Vagina (tissue), 2 donors: ENCODE data around the gene TMEM190. TPM values are rescaled to one million over a fixed set of nuclear protein-coding genes. Genes with fewer than 3 reads are reported as not detected.

ENCODE experiments used
- DNase-seq, 2 donors: peaks; one replicate each; pipeline ENCODE4 v3.0.0-alpha.2; 2017; ENCODE audit errors: extremely low spot score in 2 of 2
- H3K27ac ChIP-seq: fragments of 200-600 bp; sonication (generic); one replicate; pipeline ENCODE4 v1.5.1; 2019
- H3K27me3 ChIP-seq: fragments of 200-600 bp; sonication (generic); one replicate; pipeline ENCODE4 v1.5.1; 2019
- H3K36me3 ChIP-seq, 2 donors: fragments of 200-600 bp; sonication (generic); one replicate each; pipeline ENCODE4 v1.5.1; 2017 to 2019
- H3K4me1 ChIP-seq: fragments of 200-600 bp; sonication (generic); one replicate; pipeline ENCODE4 v1.5.1; 2019
- H3K4me3 ChIP-seq, 2 donors: fragments of 200-600 bp; sonication (generic); 1 replicate in 1 of 2; 2 replicates in 1 of 2; pipeline ENCODE4 v1.5.1; 2016 to 2019
- H3K9me3 ChIP-seq: fragments of 200-600 bp; sonication (generic); one replicate; pipeline ENCODE4 v1.5.1; 2019
- CTCF ChIP-seq, 3 experiments: fragments of 450-650 bp in 2 of 3; fragments of 200-600 bp in 1 of 3; sonication (generic) in 1 of 3; IDR thresholded peaks; one replicate each; pipeline ENCODE4 v1.5.1; 2017 to 2019; ENCODE audit warnings: antibody characterized with exemption in 3 of 3, mild to moderate bottlenecking in 2 of 3, moderate library complexity in 2 of 3
- POLR2A ChIP-seq, 2 donors: fragments of 450-650 bp; IDR thresholded peaks; one replicate each; pipeline ENCODE4 v1.6.1; 2017; ENCODE audit warnings: antibody characterized with exemption in 2 of 2, mild to moderate bottlenecking in 2 of 2, moderate library complexity in 2 of 2
- POLR2AphosphoS5 ChIP-seq, 2 donors: sonication (generic); formaldehyde crosslinking; IDR thresholded peaks; one replicate each; pipeline ENCODE4 v1.9.0; 2017; ENCODE audit warnings: antibody characterized with exemption in 2 of 2, mild to moderate bottlenecking in 2 of 2, low read depth in 1 of 2; ENCODE audit not compliant: insufficient read depth in 1 of 2
- intact Hi-C: fragments of 100-400 bp; cut with DNase I; formaldehyde crosslinking; loops from one replicate; pipeline ENCODE4 v1.15.1; 2023
- total RNA-seq: library from RNA; depleted of rRNA; stranded (reverse); fragments of >200 nt; gene quantifications from one replicate; pipeline ENCODE4 v1.2.3, GENCODE V29; 2016

TMEM190 gene
- total RNA-seq, 1 donor from 2014 or later = not detected

- TF ChIP-seq POLR2AphosphoS5 (IDR thresholded peaks at IDR 0.05; ENCODE audit: insufficient read depth in 1 of 2, low read depth in 1 of 2) (no peak), POLR2A (IDR thresholded peaks at IDR 0.05) (peak in 1 of 2 donors; percentile 5), CTCF (IDR thresholded peaks at IDR 0.05) (no peak)
- peaks cover 0 to 30% of the 10 kb centered on the region in 2 donors for H3K36me3 ChIP-seq
- H3K27me3 ChIP-seq = no peaks in the 10 kb centered on the region
- no peaks in the 10 kb centered on the region for H3K9me3 ChIP-seq
- peak overlapping the region; percentile 96 for H3K27ac ChIP-seq
- peaks cover 58% of the 10 kb centered on the region for H3K4me1 ChIP-seq
- intact Hi-C loops = loop anchor here (2.0 kb wide), 1 partner anchor 44 kb away; no protein-coding TSS in a partner anchor
- peak in 1 of 2 donors; percentile 98 for DNase-seq
- peak overlapping the region; percentile 70 to 76 for H3K4me3 ChIP-seq
Measured at GRCh38 chr19:55384920-55385723, 8.5 kb downstream of the TMEM190 start.

GRCh38 chr19:55385724-55386492 is 9.3 kb downstream of the TMEM190 start, which contains the start of gene RPL28:
Gene RPL28 (plus strand): TSS chr19:55385932. CDS start chr19:55386358, 426 bp downstream.
- Histone ChIP-seq H3K27me3 (no peaks in the 10 kb centered on the region), H3K27ac (peak within 1 kb of the TSS; percentile 96), H3K4me1 (peaks cover 63% of the 10 kb centered on the region), H3K9me3 (no peaks in the 10 kb centered on the region), H3K4me3 (peak within 1 kb of the TSS; percentile 70 to 76), H3K36me3 (peaks cover 0 to 31% of the 10 kb centered on the region in 2 donors)
- intact Hi-C loops = loop anchor here (2.0 kb wide), 1 partner anchor 45 kb away; no protein-coding TSS in a partner anchor
- peak; percentile 92 to 99 for TF ChIP-seq POLR2AphosphoS5 (IDR thresholded peaks at IDR 0.05; ENCODE audit: insufficient read depth in 1 of 2, low read depth in 1 of 2)
- TF ChIP-seq CTCF (IDR thresholded peaks at IDR 0.05) = no peak
- TF ChIP-seq POLR2A (IDR thresholded peaks at IDR 0.05) = peak; percentile 12 to 96
- DNase-seq = peak in 1 of 2 donors; percentile 99

- Histone ChIP-seq H3K4me3 (peak overlapping the region; percentile 70 to 76), H3K27me3 (no peaks in the 10 kb centered on the region), H3K27ac (peak overlapping the region; percentile 96), H3K36me3 (peaks cover 0 to 31% of the 10 kb centered on the region in 2 donors), H3K9me3 (no peaks in the 10 kb centered on the region), H3K4me1 (peaks cover 63% of the 10 kb centered on the region)
- no peak for DNase-seq
- TF ChIP-seq POLR2A (IDR thresholded peaks at IDR 0.05) (no peak), POLR2AphosphoS5 (IDR thresholded peaks at IDR 0.05; ENCODE audit: insufficient read depth in 1 of 2, low read depth in 1 of 2) (no peak), CTCF (IDR thresholded peaks at IDR 0.05) (no peak)
- intact Hi-C loops = no loop called here
Measured at GRCh38 chr19:55386493-55386971, 9.9 kb downstream of the TMEM190 start.

GRCh38 chr19:55387736-55388497 is 11.3 kb downstream of the TMEM190 start:
- TF ChIP-seq POLR2AphosphoS5 (IDR thresholded peaks at IDR 0.05; ENCODE audit: insufficient read depth in 1 of 2, low read depth in 1 of 2) (no peak), CTCF (IDR thresholded peaks at IDR 0.05) (no peak), POLR2A (IDR thresholded peaks at IDR 0.05) (no peak)
- Histone ChIP-seq H3K27me3 (no peaks in the 10 kb centered on the region), H3K9me3 (no peaks in the 10 kb centered on the region), H3K4me1 (peaks cover 62% of the 10 kb centered on the region), H3K27ac (no peak overlapping the region), H3K36me3 (peaks cover 0 to 34% of the 10 kb centered on the region in 2 donors), H3K4me3 (peak overlapping the region; percentile 23 to 76)
- intact Hi-C loops = no loop called here
- DNase-seq = no peak
